ENCODE results near the gene C5AR1.
"Not testable (repeated sequence)": the region's sequence is repeated elsewhere in the genome, so short reads cannot be mapped to it uniquely, and the experiment has no call there.

Gene C5AR1

DNA sequence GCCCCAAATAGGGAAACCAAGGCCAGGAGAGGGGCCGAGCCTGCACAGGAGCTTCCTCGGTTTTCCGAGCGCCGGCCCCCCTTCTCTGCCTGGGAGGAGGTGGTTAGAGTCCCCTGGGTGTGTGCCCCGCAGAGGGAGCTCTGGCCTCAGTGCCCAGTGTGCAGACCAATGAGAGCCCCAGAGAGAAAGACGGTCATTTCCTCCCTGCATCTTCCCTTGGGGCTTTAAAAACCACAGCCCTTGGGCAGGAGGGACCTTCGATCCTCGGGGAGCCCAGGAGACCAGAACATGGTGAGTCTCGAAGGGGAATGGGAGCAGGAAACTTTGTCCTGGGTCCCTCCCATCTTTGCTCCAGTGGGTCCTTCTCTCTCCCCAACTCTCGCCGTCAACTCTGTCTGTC is at the start of gene C5AR1:
Gene C5AR1, plus strand, starts transcription at position 254 of the 400 bp plus-strand sequence. Its CDS starts 35 bp downstream, at position 289.
- no peak for DNase-seq (ENCODE audit: low read depth)

DNA sequence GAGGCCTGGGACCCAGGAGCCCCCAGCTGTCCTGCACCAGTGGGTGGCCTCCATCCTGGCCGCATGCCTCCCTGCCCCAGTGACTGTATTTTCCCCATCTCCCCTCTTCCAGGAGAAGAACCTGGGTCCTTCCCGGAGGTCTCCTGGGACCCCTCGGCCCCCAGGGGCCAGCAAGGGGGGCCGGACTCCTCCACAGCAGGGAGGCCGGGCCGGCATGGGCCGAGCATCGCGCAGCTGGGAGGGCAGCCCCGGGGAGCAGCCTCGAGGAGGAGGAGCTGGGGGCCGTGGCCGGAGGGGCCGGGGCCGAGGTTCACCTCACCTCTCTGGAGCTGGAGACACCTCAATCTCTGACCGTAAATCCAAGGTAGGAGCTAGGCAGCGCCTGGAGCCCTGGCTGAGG is 49.2 kb upstream of the C5AR1 start:
- DNase-seq (ENCODE audit: low read depth), result no peak

DNA sequence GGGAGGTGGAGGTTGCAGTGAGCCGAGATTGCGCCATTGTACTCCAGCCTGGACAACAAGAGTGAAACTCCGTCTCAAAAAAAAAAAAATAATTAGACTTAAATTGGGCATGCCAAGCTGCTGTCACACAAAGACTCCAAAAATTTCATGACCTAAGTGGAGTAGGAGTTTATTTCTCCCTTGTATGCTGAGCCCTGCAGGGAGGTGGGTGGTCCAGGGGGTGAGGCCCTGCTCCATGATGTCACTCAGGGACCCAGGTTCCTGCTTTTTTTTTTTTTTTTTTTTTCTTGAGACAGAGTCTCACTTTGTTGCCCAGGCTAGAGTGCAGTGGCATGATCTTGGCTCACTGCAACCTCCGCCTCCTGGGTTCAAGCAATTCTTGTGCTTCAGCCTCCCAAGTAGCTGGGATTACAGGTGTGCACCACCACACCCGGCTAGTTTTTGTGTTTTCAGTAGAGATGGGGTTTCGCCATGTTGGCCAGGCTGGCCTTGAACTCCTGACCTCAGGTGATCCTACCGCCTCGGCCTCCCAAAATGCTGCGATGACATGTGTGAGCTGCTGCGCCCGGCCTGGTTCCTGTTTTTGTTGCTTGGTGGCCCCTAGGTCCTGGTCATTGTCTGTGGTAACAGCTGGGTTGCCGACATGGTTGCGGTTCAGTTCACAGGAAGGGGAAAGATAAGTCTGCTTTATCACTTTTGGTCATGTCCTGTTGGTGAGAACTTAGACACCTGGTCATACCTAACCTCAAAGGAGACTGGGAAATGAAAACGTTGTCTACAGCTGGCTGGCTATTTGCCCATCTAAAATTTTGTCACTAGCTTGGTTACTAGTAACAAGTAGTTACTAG is 47.5 kb upstream of the C5AR1 start:
- DNase-seq (ENCODE audit: low read depth), result not testable (repeated sequence)

DNA sequence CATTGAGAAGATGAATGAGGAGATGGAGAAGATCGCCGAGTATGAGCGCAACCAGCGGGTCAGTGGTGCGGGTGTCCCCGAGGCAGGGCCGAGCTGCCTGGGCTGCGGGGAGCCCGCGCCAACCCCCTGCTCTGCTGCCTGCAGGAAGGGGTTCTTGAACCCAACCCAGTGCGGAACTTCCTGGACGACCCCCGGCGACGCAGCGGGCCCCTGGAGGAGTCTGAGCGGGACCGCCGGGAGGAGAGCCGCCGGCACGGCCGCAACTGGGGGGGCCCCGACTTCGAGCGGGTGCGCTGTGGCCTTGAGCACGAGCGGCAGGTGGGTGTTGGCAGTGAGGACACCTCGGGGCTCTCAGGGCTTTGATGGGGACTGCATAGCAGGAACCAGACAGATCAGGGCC is 45.0 kb upstream of the C5AR1 start:
- DNase-seq (ENCODE audit: low read depth), result no peak

DNA sequence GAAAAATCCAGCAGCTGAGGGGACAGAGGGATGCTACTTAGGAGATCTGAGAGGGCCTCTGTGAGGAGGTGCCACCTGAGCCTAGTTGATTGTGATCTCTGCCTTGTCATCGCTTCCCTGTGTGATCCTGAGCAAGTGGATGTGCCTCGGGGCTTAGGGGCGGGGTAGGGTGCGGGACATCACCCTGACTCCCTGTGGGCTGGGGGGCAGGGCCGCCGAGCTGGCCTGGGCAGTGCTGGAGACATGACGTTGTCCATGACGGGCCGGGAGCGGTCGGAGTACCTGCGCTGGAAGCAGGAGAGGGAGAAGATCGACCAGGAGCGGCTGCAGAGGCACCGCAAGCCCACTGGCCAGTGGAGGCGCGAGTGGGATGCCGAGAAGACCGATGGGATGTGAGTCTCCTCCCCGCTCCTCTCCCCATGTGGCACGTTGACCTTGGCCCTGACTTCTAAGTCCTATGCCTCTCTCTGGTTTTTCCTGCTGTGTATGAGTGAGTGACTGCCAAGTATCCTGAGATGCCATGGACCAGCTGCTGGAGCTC is 43.2 kb upstream of the C5AR1 start:
- DNase-seq (ENCODE audit: low read depth), result no peak

DNA sequence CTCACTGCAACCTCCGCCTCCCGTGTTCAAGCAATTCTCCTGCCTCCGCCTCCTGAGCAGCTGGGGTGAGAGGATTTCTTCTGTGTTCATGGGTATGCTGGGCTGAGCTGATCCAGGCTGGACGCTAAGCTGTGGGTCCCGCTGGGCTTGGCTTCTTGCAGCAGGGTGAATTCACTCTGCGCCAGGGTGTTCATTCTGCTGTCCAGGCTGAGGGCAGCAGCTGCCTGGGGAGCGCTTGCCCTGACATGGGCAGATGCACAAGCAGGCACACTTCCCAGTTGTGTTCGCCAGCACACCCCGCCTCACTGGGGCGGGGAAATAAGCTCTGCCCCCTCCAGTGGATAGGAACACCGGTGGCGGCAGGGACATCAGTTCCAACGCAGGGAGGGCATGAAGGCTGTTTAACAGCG is 42.3 kb upstream of the C5AR1 start:
- DNase-seq (ENCODE audit: low read depth), result no peak

DNA sequence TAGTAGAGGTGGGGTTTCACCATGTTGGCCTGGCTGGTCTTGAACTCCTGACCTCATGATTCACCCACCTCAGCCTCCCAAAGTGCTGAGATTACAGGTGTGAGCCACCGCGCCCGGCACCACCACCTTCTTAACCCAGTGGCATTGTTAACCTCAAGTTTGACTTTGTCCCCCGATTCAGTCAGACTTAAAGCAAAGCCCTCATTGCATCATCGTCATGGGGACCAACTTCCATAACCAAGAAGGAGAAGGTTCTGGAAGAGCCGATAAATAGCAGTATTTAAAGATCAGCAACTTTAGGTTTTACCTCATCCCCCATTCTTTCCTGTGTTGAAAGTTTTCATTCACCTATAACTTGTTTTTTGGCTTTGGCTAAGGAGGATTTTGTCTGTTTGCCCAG is 41.6 kb upstream of the C5AR1 start:
- no peak for DNase-seq (ENCODE audit: low read depth)

DNA sequence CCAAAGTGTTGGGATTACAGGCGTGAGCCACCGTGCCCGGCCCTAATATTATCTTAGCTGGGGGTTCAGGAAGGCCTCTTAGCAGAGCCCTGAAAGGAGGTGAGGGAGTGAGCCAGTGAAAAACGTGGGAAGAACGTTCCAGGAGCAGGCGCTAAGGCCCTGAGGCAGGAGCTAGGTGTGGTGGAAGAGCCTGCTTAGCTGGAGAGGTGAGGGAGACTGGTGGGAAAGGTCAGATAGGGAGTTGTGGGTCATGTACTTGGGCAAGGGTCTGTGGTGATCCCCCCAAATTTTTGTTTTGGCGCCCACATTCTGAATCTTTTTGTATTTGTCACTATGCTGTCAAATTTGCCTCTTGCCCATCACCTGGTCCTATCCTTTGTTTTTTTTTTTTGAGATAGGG is 40.1 kb upstream of the C5AR1 start:
- no peak for DNase-seq (ENCODE audit: low read depth)

DNA sequence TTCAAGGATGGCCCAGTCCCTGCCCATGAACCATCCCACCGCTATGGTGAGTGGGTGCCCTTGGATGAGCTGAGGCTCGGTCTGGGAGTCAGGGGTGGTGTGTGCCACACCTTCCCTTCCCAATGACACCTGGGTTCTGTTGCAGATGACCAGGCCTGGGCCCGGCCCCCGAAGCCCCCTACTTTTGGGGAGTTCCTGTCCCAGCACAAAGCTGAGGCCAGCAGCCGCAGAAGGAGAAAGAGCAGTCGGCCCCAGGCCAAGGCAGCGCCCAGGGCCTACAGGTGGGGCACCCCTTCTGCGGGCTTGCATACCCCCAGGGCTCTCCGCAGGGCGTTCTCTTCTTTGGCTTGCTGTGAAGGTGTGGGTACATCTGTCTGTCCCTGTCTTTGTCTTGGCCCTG is 39.3 kb upstream of the C5AR1 start:
- no peak for DNase-seq (ENCODE audit: low read depth)

DNA sequence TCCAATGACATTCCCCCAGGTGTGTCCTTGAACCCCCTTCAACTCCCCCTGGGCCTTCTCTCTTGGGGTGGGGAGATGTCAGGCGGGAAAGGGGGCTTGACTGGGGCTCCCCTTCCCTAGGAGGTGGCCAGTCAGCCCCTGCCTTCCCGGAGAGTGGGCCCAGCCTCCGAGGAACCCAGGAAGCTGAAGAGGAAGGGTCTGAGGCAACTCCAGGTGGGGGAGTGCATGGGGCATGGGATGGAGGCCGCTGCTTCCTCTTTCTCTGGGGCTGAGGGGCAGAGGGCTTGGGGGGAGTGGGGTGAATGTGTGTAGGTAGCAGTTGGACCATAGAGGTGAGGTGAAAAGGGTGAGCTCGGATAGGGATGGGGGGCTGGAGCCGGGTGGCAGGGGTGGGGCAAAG is 37.7 kb upstream of the C5AR1 start:
- no peak for DNase-seq (ENCODE audit: low read depth)

DNA sequence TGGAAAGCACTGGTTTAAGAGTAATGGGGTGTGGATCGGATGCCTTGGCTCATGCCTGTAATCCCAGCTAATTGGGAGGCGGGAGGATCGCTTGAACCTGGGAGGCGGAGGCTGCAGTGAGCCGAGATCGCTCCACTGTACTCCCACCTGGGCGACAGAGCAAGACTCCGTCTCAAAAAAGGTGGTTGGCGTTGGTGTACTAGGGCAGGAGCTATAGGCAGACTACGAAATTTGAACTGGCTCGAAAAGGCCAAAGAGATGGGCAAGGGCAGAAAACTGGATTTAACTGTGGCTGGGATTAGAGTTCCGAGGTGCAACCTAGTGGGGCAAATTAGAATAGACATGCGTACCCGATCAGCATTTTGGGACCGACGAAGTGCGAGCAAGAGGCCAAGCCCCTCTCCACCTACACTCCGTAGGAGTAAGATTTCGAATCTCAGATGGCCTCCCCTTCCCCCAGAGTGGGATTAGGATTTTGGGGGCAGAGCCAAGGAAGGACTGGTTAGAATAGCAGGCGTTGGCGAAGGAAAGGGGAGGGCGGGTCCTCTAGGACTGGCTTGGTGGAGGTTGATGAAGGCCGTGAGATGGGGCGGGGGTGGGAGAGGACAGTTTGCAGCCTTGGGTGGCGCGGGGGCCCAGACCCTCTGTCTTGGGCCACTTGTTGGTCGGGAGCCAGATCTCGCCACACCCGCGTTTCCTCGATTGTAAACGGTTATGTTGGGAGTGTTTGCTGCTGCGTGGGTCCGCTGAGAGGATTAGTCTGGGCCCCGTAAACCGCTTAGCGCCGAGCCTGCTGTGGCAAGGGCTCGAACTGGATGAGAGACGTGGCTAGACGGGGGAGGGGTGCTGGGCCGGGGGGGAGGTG is 37.0 kb upstream of the C5AR1 start:
- no peak for DNase-seq (ENCODE audit: low read depth)

DNA sequence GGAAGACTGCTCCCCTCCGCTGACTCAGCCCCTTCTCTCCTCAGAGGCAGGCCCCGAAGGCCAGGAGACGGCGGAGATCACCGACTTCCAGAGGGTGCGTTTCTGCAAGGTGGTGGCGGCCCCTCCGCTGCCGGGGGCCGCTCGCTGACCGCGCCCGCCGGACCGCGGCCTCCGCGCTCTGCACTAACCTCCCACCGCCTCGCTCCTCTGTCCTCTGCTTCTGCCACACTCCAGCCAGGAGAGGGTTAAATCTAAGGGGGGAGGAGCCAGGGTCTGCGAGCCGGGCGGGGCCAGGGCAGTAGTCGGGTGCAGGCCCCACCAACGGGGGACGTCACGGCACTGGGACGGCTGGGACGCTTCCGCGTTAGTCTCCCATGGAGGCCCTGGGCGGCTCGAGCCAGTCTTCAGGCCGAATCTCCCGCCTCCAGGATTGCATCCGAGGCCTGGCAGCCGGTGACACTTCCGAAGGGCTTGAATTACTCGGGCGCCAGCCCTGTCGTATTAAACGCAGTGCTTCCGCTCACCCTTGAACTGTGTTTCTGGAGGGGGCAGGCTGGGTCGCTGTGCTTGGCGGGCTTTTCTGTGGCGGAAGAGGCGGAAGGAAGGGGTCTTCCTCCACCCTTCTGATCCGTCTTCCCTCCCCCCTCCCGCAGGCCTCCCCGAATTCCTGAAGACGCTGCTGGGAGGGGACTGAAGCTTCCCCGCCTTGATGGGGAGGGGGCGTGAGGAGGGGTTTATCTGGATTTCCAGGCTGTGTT is 36.2 kb upstream of the C5AR1 start:
- DNase-seq (ENCODE audit: low read depth), result peak; percentile 85

DNA sequence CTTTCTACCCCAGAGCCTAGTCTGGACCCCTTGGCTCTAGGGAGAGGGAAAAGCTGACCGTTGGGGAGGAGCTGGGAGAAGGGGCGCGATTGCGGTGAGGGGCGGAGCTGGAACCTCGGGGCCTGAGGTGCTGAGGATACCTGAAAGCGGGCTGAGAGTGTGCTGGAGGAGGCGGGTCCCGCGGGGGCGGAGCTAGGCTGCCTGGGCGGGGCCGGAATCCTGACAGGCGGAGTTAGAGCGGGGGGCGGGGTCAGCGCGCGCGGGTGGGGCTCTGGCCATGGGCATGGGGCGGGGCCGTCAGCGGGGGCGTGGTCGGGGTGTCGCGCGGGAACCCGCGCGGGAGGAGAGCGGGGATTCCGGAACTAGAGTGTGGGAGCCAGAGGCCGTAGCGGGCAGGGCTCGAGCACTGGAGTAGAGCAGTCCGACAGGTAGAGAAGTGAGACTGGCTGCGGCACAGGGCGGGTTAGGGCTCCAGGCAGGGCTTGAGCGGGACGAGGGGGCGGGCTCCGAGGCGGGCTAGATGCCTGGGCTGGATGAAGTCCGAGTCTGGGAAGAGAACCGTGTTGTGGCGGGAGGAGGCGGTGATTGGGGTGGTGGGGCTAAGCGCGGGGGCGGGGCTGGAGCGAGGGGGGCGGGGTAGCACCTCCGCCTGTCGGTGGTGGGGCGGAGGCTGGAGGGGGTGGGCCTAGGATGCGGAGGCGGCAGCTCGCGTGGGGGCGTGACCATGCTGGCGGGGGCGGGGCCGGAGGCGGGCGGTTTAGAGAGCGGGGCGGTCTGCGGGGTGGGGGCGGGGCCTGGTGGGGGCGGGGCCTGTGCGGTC is 35.4 kb upstream of the C5AR1 start, which contains the start of gene INAFM1:
Gene INAFM1, plus strand, starts transcription at position 815 of the 820 bp plus-strand sequence. CDS start 35 bp downstream, outside the sequence.
- peak; percentile 76 for DNase-seq (ENCODE audit: low read depth)

DNA sequence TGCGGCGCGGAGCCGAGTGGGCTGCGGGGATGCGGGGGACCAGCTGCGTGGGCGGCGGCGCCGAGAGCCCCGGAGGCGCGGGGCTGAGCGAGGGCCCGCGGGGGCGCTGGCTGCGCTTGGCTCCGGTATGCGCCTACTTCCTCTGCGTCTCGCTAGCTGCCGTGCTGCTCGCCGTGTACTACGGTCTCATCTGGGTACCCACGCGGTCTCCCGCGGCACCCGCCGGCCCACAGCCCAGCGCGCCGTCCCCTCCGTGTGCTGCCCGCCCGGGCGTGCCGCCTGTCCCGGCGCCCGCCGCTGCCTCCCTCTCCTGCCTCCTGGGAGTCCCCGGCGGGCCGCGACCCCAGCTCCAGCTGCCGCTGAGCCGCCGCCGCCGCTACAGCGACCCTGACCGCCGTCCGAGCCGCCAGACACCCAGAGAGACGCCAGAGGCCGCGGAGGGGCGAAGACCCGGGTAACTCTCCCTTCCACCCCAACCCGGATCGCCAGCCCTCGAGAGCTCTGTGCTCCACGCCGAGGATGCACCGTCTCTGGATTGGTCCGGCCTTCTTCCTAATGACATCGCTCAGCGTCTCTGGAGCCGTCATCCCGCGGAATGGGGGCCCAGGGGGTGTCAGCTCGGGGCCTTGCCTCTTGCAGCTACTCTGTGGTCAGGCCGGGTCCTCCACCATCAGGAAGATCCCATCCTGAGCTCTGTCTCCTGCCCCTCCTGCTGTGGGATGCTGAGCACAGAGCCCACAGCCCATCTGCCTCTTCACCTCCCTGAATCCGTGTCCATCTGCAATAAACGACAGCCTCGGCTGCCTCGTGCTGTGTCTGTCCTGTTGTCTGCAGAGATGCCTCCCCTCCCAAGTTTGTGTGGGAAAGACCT is 34.5 kb upstream of the C5AR1 start:
- DNase-seq (ENCODE audit: low read depth), result no peak

DNA sequence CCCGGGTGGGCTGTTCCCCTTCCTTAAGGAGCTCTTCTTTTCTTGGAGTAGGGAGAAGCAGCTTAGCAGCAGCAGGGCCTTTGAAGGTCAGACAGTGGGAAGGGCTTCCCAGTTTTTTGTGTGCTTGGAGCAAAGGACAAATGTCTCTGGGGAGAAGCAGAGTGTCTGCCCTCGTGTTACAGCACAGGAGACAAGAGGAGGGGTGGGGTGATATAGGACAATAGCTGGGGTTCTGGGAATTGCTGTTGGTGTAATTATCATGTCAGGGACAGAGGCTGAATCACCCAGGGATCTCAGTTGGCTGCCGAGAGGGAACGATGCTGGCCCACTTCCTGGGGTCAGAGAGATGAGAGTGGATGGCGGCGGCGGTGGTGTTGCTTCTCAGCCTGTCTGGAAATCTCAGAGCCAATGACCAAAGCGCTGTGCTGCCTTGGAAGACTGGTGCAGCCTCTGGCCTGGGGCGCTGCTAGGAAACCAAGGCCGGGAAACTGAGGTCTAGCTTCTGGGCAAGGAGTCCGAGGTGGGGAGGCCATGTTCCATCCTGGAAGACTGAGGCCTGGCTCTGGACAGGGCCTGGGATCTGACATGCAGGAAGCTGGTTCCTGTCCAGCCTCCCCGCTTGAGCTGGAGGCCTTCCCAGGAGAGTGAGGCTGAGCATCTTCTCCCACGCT is 33.7 kb upstream of the C5AR1 start:
- no peak for DNase-seq (ENCODE audit: low read depth)

DNA sequence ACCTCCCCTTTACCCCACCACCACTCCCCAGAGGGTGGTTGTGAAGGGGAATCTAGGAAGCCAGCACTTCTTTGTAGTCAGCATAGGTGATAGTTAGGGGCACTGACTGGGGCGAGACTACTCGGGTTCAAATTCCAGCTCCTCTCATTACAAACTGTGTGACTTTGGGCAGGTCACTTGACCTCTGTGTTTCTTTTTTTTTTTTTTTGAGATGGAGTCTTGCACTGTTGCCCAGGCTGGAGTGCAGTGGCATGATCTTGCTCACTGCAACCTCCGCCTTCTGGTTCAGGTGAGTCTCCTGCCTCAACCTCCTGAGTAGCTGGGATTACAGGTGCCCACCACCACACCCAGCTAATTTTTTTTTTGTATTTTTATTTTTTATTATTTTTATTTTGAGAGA is 33.1 kb upstream of the C5AR1 start:
- DNase-seq (ENCODE audit: low read depth), result not testable (repeated sequence)

DNA sequence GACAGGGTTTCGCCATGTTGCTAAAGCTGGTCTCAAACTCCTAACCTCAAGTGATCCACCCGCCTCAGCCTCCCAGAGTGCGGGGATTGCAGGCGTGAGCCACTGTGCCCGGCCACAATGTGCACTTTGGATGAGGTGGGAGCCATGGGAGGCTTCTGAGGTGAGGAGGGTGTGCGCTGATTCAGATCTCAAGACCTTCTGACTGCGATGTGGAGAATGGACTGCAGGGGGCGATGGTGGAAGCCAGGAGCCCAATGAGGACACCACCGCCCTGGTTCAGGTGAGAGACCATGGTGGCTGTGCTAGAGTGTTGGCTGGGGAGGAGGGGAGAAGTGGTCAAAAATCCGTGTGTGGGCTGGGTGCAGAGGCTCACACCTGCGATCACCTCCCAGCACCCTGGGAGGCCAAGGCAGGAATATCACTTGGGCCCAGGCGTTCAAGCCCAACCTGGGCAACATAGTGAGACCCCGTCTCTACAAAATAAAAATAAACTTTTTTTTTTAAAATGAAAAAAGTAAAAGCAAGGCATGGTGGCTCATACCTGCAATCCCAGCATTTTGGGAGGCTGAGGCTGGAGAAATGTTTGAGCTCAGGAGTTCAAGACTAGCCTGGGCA is 29.4 kb upstream of the C5AR1 start:
- no peak for DNase-seq (ENCODE audit: low read depth)

DNA sequence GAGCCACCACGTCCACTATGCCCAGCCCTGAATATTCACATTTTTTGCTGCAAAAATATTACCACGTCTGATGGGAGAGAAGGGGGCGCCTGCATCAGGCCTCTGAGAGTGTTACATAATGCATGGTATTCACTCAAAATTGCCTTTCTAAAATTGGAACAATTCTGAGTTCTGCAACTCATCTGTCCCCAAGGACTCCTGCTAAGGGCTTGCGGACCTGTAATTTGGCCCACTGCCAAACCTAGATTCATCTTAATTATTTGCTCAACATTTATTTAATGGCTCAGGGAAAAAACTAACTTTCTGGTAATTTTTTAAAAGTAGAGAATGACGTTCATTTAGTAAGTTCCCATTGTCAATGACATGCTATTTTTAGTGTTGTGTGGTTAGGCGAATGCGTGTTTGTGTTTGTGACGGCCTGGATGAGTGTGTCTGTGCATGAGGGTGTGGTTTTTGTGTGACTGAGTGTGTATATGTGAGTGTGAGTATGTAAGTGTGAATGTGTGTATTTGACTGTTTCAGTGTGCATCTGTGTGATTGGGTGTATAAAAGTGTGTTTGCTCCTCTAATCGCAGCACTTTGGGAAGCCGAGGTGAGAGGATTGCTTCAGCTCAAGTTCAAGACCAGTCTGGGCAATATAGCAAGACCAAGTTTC is 26.1 kb upstream of the C5AR1 start:
- DNase-seq (ENCODE audit: low read depth), result no peak

Measured in stromal cell of bone marrow (primary cell).